Ishikawa (cell line): ENCODE data around the gene ZBTB7C.

Experiments used
- CEBPB ChIP-seq: IDR thresholded peaks from 2 replicates; pipeline ENCODE4 v1.6.1; 2012
- CREB1 ChIP-seq: IDR thresholded peaks from 2 replicates; pipeline ENCODE4 v1.6.1; 2012; ENCODE audit warnings: low read depth
- EGR1 ChIP-seq: IDR thresholded peaks from 2 replicates; pipeline ENCODE4 v1.6.1; 2012
- EP300 ChIP-seq: IDR thresholded peaks from 2 replicates; pipeline ENCODE4 v1.6.1; 2012; ENCODE audit warnings: borderline replicate concordance
- FOXM1 ChIP-seq: IDR thresholded peaks from 2 replicates; pipeline ENCODE4 v1.6.1; 2012; ENCODE audit warnings: low read depth, borderline replicate concordance
- MAX ChIP-seq: IDR thresholded peaks from 2 replicates; pipeline ENCODE4 v1.6.1; 2012
- NFIC ChIP-seq: IDR thresholded peaks from 2 replicates; pipeline ENCODE4 v1.6.1; 2012
- RAD21 ChIP-seq: IDR thresholded peaks from 2 replicates; pipeline ENCODE4 v1.6.1; 2012; ENCODE audit warnings: low read depth
- REST ChIP-seq: IDR thresholded peaks from 2 replicates; pipeline ENCODE4 v1.6.1; 2012; ENCODE audit warnings: low read depth, mild to moderate bottlenecking
- TAF1 ChIP-seq: IDR thresholded peaks from 2 replicates; pipeline ENCODE4 v1.6.1; 2012; ENCODE audit warnings: low read depth, mild to moderate bottlenecking
- TCF12 ChIP-seq: IDR thresholded peaks from 2 replicates; pipeline ENCODE4 v1.6.1; 2012; ENCODE audit warnings: low read depth
- TEAD4 ChIP-seq: IDR thresholded peaks from 2 replicates; pipeline ENCODE4 v1.6.1; 2012
- YY1 ChIP-seq: IDR thresholded peaks from 2 replicates; pipeline ENCODE4 v1.6.1; 2012; ENCODE audit warnings: low read depth
- ZBTB7A ChIP-seq: IDR thresholded peaks from 2 replicates; pipeline ENCODE4 v1.6.1; 2012; ENCODE audit warnings: low read depth
- TF ChIP-seq, protein P1 (sequence below): IDR thresholded peaks from 2 replicates; pipeline ENCODE4 v1.6.1; 2012

Gene ZBTB7C

GRCh38 chr18:48317781-48318381, 91.3 kb downstream of the ZBTB7C start:
- TF ChIP-seq REST (no peak), EGR1 (no peak), CREB1 (no peak), NFIC (no peak), MAX (no peak)
- TF ChIP-seq, protein P1, sequence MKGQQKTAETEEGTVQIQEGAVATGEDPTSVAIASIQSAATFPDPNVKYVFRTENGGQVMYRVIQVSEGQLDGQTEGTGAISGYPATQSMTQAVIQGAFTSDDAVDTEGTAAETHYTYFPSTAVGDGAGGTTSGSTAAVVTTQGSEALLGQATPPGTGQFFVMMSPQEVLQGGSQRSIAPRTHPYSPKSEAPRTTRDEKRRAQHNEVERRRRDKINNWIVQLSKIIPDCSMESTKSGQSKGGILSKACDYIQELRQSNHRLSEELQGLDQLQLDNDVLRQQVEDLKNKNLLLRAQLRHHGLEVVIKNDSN = no peak

DNA sequence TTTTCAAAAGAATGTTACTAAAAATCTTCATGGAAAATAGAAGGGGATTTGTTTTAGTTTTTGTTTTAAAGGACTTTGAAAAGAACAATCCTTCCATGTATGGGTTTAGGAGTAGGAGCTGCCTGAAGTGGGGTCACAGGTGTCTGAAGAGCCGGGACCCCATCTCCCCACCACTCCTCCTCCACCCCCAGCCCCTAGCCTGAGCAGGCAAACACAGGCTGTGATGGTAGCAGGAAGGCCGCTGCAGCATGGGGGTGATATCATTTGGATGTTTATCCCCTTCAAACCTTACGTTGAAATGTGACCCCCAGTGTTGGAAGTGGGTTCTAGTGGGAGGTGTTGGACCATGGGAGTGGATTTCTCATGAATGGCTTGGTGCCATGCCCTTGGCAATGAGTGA, 93.0 kb downstream of the ZBTB7C start:
- TF ChIP-seq RAD21 (no peak), CEBPB (no peak), TCF12 (no peak), NFIC (no peak), EGR1 (no peak), ZBTB7A (no peak), MAX (no peak)

GRCh38 chr18:48314690-48315089, 94.5 kb downstream of the ZBTB7C start:
- TF ChIP-seq ZBTB7A (peak; percentile 75; the same call in 1 of the 2 replicates), CEBPB (no peak)

DNA sequence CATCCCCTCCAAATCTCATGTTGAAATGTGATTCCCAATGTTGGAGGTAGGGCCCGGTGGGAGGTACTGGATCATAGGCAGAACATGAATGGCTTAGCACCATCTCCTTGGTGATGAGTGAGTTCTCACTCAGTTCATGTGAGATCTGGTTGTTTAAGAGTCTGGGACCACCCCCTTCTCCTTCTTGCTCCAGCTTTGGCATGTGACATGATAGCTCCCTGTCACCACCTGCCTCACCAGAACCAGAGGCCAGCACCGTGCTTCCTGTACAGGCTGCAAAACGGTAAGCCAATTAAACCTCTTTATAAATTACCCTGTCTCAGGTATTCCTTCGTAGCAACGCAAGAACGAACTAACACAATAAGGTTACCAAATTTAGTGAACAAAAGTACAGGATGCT, 95.4 kb downstream of the ZBTB7C start:
- TF ChIP-seq TEAD4 (no peak), CREB1 (no peak), FOXM1 (no peak), REST (no peak), TAF1 (no peak), EP300 (no peak), ZBTB7A (no peak), MAX (no peak), TCF12 (no peak), EGR1 (no peak), CEBPB (no peak), YY1 (no peak), NFIC (no peak), RAD21 (no peak)
- TF ChIP-seq, protein P1 = no peak

- no peak for TF ChIP-seq CEBPB
- TF ChIP-seq CREB1 = no peak
- no peak for TF ChIP-seq TCF12
- TF ChIP-seq TEAD4 = no peak
- TF ChIP-seq EGR1 = no peak
- TF ChIP-seq FOXM1 = no peak
- TF ChIP-seq ZBTB7A = no peak
- no peak for TF ChIP-seq TAF1
- no peak for TF ChIP-seq NFIC
- TF ChIP-seq REST = no peak
- TF ChIP-seq, protein P1 = no peak
Observed at GRCh38 chr18:48312066-48312465, 97.1 kb downstream of the ZBTB7C start.
